ENCODE data around the gene SH3BGRL. TPM values are rescaled to one million over a fixed set of nuclear protein-coding genes. Genes with fewer than 3 reads are reported as not detected.

Gene SH3BGRL
- total RNA-seq, 1 experiment from 2014 or later, result 41.8 TPM

DNA sequence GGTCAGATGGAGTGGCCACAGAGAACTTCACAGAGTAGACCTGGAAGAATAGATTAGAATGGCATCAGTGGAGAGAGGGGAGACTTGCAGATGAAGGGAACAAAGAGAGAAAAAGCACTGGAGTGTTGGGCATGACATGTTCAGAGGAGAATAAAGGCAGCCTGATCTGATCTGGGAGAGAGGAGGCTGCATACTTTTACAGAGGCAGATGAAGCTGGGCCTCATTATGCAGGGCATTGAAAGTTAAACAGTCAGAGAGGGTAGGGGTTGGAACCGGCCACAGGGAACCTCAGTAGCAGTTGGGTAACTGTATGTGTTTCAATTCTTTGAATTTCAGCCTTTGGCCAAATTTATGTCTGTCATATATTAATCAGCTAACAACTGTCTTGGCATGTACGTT lies 61.2 kb downstream of the SH3BGRL start:
- no peaks in the 10 kb centered on the region for H3K79me1 ChIP-seq (ENCODE audit: insufficient read depth, low read depth, low read length, poor library complexity, severe bottlenecking)
- no peaks in the 10 kb centered on the region; the same call in 1 of the 2 replicates for H3K4me1 ChIP-seq (ENCODE audit: insufficient read depth, low read length)
- H3K36me3 Mint-ChIP-seq (ENCODE audit: insufficient read depth in 1 of 3, low read depth in 3 of 3), result peaks cover 0 to 7% (median 2%) of the 10 kb centered on the region in 3 experiments; a peak in 5 of 7 replicates
- H3K9me3 ChIP-seq (ENCODE audit: control insufficient read depth, low read depth, low read length), result peaks cover 8% of the 10 kb centered on the region
- no peak overlapping the region for H2BK5ac ChIP-seq (ENCODE audit: insufficient read length, low read length)
- H3K9me3 Mint-ChIP-seq, result peaks cover 58 to 59% of the 10 kb centered on the region in 2 experiments
- H3K9ac ChIP-seq (ENCODE audit: extremely low read depth, insufficient read length, low read length), result no peak overlapping the region
- TF ChIP-seq CTCF (conservative IDR thresholded peaks at IDR 0.05), result no peak
- H2BK12ac ChIP-seq (ENCODE audit: insufficient read length, low read depth, low read length), result no peak overlapping the region
- H3K23ac ChIP-seq (ENCODE audit: insufficient read length, low read depth, low read length), result no peak overlapping the region
- no peaks in the 10 kb centered on the region for H4K20me1 ChIP-seq (ENCODE audit: control insufficient read depth, insufficient read depth, insufficient read length)
- H3K14ac ChIP-seq (ENCODE audit: insufficient read depth, low read length), result no peak overlapping the region
- no peak overlapping the region for H4K5ac ChIP-seq (ENCODE audit: insufficient read length, low read depth, low read length)
- no peak overlapping the region for H3K4ac ChIP-seq (ENCODE audit: low read depth, low read length)
- peaks cover 46 to 47% of the 10 kb centered on the region in 2 experiments for H3K4me1 Mint-ChIP-seq
- H2AK5ac ChIP-seq (ENCODE audit: insufficient read length, low read length), result no peak overlapping the region
- H3K4me2 ChIP-seq (ENCODE audit: insufficient read depth, insufficient read length, low read length), result no peak overlapping the region
- no peaks in the 10 kb centered on the region; the same call in 1 of the 2 replicates for H3K27me3 Mint-ChIP-seq (ENCODE audit: low read depth)
- H2BK15ac ChIP-seq (ENCODE audit: low read depth, low read length), result no peak overlapping the region
- no CpG with 5 or more reads among the region's 2 CpGs for WGBS (ENCODE audit: extremely low coverage, insufficient read length, low lambda C conversion rate)
- H3K23me2 ChIP-seq (ENCODE audit: insufficient read length, low read depth, low read length, poor library complexity, severe bottlenecking), result no peaks in the 10 kb centered on the region
- peak overlapping the region in 2 of 3 experiments; percentile 16 to 36; a peak in 3 of 7 replicates for H3K27ac Mint-ChIP-seq
- H2BK120ac ChIP-seq (ENCODE audit: low read depth, low read length, poor library complexity, severe bottlenecking), result no peak overlapping the region
- H4K8ac ChIP-seq (replicated peaks; ENCODE audit: insufficient read length, low read depth, low read length), result no peak overlapping the region
- H4K91ac ChIP-seq (ENCODE audit: insufficient read length, low read depth, low read length), result no peak overlapping the region
- H3K27me3 ChIP-seq (ENCODE audit: insufficient read depth, low read length), result no peaks in the 10 kb centered on the region
- no peak overlapping the region for H3K18ac ChIP-seq (ENCODE audit: insufficient read length, low read depth, low read length)
- no peak overlapping the region for H3T11ph ChIP-seq (ENCODE audit: low read length)
- H3K27ac ChIP-seq (ENCODE audit: insufficient read length, low read depth, low read length), result no peak overlapping the region
- H3K56ac ChIP-seq (ENCODE audit: insufficient read length, low read depth, low read length), result no peak overlapping the region
- H2BK20ac ChIP-seq (ENCODE audit: low read depth, low read length, poor library complexity, severe bottlenecking), result no peak overlapping the region
- no peak for DNase-seq
- no peak overlapping the region for H3K4me3 Mint-ChIP-seq
- no peak overlapping the region for H2AFZ ChIP-seq (ENCODE audit: low read length)
- H3K79me2 ChIP-seq (ENCODE audit: insufficient read depth, low read length), result no peaks in the 10 kb centered on the region
